HG02642 (cell line): ENCODE data around the gene CD247.

ENCODE experiments used
- ATAC-seq: cut with Tn5 transposase; IDR thresholded peaks from one replicate; pipeline ENCODE4 v1.9.1; 2021; ENCODE audit warnings: mild to moderate bottlenecking; ENCODE audit not compliant: unreplicated experiment, poor library complexity

The CD247 gene

DNA sequence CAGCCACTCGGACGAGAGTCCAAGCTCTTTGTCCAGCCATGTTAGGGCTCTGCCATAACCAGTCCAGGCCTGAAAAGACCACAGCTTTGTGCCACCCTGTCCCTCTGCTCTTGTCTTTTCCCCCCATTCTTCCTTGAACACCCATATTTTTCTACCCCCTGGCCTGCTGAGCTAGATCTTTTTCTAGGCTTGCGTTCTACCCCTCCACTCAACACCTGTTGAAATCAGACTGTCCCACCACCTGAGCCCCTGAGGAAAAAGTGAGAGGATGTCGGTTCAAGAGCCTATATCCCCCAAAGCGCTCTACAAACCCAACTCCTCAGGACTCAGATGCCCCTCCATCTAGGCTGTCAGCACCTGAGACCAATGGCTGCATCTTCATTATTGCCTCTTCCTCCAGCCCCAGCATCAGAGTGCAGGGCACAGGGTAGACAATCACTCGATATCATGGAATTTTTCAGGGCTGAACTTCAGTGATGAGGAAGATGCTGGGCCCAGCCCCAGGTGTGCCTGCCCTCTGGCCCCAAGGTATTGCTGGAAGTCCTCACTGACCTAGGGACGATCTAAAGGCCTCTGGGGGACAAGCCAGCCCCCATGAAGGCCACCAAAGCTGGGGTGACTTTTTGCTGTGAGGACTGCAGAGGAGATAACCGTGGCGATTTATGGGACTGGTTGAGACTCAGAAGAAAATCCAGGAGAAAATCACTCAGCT is 75.3 kb downstream of the CD247 start:
- ATAC-seq: no peak

DNA sequence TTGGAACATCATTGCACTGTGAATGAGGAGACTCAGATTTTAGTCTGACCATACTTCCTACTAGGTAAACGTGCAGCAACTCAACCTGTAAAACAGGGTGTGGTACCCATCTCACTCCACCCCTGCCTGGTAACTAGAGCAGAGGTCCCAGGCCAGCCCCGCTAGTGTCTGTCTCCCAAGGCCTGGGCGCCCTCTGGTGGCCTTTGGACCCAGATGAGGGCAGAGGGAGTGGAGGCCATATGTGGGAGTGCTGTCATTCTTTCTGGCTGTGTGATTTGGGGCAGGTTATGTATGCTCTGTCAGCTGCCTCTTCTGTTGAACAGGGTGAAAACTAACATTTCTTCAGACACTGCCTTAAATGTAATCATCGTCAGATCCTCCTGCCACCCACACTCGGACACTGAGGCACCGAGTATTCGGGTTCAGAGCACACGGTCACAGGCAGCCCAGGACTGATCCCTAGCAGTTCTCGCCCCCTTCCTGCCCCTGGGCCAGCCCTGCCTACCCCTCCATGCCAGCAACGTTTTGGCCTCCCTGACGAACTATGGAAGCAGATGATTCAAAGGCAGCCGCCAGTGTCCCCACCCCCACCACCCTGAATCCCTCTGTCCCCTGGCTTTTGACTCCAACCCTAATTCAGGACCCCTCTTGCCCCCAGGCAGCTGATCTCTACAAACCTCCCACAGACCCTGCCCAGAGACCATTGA is 76.0 kb downstream of the CD247 start:
- peak; percentile 85 for ATAC-seq

DNA sequence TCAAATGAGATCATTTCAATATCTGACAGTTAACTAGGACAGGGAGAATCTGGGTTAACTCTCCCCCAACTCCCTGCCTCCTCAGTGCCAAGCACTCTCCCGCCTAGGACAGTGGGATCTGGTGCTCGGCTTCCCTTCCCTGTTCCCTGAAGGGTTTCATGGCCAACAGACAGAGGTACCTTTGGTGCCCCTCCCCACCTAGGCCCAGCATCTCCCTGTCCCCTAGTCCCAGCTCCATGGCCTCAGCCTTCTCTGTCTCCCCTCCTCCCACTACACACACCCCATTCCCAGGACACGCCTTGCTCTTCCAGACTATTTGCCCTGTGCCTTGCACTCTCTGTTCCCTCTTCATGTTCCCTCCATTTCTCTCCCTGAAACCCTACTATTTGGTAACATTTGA is 77.1 kb downstream of the CD247 start:
- ATAC-seq: no peak

DNA sequence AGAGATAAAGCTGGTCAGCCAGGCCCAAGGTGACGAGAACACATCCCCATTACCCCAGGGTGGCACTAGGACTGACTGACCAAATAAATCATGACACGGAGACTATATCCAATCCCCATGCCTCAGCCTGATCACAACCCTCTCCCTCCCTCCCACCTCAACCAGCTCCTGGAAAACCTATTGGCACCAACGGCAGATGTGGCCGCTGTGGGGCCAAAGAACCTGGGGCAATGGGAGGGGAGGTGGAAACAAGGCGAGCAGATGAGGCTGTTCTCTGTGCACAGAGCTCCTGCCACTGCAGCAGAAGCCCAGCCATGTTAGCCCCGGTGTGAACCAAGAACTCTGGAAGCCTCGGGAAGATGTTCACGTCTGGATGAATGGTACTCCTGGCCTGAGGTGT is 77.6 kb downstream of the CD247 start:
- no peak for ATAC-seq

DNA sequence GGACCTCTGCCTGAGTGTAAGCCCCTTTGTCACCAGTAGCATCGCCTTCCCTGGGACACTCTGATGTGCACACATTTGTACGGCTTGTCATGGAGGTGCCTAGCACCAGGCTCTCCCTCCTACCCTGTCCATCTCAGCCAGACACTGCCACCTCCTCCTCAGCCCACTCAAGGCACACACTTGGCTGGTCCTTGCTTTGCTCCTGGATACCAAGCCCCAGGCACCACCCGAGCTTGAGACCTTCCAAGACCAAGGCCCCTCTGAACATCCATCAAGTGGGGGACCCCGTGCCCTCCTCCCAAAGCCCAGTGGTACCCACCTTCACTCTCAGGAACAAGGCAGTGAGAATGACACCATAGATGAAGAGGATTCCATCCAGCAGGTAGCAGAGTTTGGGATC is 78.0 kb downstream of the CD247 start:
- ATAC-seq: no peak

DNA sequence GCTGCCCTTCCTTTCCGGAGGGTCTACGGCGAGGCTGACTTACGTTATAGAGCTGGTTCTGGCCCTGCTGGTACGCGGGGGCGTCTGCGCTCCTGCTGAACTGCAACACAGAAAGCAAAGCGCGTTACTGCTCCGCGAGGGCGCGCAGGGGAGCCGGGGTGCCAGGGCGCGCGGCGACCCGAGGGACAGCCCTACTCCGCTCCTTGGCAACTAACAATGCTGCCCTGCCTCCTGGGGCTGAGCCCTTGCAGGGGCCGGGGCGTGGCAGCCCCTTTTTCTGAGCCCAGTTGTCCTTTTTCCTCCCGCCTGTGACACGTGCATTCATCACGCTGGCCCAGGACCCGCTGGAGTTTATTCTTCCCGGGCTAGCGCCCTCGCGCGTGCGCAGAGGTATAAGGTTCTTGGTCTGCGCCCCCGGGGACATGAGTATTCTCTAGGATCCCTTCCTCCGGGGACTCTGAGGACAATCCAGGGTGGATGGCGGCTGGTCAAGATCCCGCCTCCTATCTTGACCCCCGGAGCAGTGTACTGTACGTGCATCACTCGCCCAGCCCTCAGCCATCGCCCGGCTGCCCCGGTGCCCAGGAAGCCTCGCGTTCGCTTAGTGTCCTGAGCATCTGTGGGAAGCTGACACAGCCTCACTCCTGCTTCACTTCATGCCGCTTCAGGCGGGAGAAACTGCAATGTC is 78.9 kb downstream of the CD247 start:
- ATAC-seq: peak; percentile 45

DNA sequence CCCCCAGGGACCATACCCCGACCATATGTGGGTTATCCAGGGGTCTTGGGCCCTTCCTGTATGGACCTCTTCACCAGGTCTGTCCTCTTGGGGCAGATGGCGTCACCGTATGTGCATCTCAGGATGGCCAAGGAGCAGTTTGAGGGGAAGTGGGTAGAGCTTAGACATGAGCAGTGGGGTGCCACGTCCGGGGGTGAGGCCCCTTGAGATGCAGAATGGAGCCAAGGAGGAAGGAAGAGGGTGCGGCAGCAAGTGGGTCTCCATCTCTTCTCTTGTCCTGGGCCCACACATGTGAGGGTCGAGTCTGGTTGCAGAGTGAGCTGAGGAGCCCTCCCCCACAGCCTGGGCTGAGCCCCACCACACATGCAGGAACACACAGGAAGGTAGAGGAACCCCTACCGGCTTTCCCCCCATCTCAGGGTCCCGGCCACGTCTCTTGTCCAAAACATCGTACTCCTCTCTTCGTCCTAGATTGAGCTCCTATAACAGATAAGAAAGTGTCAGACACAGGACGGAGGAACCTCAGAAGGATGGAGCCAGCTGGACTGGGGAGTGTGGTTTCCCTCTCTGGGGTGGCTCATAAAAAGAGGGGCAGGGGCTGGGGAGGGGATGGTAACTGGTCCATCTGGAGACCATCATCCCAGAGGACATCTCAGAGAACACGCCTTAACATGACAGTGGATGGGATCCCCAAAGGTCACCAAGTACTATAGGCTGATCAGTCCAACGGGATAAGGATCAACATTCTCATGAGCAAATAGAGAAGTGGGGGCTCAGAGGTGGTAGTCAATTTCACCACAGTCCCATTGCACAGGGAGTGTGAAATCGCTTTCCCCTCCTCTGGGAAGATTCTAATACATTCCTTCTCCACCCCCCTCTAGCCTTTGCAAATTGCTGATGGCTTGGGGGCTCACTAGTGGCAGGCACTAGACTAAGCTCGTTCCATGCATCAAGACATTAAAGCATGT is 79.9 kb downstream of the CD247 start:
- no peak for ATAC-seq

DNA sequence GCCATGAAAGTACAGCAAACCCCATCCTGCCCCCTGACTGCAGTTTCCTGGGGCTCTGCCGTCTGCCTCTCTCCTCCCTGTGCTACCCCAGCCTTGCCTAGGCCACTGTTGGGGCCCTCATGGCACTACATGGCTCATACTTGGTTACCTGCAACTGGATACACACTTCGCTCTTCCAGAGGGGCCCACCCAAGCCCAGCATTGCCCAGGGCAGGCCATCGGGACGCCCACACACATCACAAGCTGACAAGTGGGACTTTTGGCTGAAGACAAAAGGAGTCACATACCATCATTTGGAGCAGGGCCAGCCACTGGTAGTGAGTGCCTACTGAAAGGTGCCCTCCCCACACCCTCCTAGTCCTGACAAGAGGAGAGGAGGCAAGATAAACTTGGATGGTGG is 82.8 kb downstream of the CD247 start:
- ATAC-seq: no peak

DNA sequence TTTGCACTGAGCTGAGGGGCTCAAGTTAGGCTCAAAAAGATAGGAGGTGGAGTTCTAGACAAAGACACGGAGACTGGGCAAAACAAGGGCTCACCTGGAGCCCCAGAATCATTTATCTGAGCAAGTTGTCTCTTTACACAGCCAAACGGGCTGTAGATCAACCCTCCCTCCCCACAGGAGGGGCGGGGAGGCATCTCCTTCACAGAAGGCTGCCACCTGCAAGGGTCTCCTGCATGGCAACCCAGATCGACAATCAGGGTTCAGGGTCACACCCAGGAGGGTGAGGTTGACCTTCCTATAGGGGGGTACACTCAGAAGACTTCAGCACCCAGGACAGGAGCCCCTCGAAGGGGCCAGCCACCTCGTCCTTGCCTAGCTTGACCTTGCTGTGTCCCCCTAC is 84.0 kb downstream of the CD247 start:
- no peak for ATAC-seq

DNA sequence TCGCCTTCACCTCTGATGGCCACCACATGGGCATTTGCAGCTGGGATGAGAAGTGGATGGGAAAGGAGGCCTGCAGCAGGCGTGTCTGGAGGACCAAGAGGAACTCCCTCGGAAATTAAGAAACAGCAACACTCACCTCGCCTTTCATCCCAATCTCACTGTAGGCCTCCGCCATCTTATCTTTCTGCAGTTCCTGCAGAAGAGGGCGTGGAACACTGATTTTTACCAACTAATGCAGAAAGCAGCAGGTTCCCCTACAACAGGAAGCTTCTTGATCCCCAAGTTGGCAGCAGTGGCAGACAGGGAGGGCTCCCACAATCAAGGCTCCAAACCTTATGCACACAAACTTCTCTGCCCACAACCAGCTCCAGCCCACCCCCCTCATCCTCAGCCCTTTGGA is 84.4 kb downstream of the CD247 start:
- ATAC-seq: no peak

DNA sequence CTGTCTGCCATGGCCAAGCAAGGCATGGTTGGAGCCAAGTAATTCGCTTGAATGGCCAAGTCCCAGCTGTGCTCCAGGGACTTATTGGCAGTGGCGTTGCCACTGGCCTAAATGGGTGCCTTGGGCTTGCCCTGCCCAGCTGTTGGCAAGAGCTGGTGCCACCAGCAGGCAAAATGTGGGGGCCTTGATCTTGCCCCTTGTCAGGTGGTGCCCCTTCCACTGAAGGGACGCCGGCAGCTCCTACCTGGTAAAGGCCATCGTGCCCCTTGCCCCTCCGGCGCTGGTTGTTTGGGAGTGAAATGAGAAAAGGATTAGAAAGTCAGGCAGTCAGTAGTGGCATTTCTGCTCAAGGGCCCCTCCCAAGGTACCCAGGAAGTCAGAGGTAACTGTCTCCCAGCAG is 85.5 kb downstream of the CD247 start:
- ATAC-seq: no peak

DNA sequence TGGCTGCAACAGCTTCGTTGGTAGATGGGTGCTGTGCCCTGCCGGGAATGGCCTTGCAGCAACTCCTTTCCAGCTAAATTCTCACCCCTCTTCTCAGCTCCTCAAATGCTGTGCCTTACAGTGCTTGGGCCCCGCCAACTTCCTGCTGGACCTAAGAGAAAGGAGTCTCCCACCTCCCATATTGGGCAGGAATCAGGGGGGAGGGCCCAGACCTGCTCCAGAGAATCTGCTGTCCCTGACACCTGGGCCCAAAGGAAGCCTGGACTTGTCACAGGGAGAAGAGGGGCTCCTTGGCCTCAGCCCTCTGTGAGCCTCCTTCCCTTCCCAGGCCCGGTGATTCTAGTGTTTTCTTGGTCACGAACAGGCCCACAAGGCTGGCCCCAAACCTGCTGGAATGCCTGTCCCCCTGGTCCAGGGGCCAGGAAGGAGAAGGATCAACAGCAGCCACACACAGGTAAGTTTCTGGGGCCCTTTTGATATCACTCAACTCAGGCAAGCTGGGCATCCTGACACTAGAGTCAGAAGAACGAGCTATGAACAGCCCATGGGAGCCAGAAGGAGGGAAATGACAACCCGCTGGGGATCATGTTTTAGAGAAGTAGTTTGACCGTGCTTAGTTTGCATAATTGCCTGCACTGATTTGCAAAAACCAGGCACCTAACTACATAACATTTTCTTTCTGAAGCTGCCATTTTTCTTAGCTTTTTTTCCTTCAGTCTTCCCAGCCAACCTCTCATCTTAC is 86.2 kb downstream of the CD247 start:
- no peak for ATAC-seq

DNA sequence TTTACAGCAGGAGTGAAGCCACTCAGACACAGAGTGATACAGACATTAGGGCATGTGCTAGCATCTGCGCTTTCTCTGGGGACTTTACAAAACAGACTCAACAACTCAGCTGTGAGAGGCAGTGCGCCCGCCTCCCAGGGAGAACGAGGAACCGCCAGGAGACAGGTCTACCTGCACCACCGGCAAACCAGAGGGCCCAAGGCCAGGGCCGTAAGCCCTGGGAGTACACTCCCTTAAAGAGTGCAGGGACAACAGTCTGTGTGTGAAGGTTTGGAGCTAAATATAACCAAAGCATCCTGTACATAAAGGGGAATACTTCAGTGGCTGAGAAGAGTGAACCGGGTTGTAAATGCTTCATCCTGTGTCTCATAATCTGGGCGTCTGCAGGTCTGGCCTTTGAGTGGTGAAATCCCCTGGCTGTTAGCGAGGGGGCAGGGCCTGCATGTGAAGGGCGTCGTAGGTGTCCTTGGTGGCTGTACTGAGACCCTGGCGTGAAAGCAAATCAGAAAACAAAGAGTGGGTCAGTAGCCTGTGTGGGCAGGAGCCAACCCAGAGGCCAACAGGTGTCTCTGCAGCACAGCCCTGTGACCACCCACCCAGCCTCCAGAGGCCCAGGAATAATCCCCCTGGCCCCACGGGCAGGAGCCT is 86.9 kb downstream of the CD247 start:
- no peak for ATAC-seq

DNA sequence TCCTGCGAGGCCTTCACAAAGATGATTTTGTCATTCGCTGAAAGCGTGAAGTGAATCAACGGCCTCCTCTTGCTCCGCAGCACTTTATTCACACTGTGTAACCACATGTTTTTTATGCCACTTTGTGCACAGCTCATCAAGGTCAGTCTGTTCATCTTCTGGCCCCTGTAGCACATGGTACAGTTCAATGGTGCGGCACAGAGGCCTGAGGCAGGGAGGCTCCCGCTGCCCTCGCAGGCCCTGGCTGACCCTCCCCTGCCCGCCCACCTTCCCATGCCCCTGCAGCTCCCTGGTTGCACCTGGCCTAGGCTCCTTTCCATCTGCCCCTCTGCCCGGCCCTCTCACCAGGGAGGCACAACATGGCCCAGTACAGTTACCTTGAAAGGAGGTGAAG is 87.5 kb downstream of the CD247 start:
- no peak for ATAC-seq

DNA sequence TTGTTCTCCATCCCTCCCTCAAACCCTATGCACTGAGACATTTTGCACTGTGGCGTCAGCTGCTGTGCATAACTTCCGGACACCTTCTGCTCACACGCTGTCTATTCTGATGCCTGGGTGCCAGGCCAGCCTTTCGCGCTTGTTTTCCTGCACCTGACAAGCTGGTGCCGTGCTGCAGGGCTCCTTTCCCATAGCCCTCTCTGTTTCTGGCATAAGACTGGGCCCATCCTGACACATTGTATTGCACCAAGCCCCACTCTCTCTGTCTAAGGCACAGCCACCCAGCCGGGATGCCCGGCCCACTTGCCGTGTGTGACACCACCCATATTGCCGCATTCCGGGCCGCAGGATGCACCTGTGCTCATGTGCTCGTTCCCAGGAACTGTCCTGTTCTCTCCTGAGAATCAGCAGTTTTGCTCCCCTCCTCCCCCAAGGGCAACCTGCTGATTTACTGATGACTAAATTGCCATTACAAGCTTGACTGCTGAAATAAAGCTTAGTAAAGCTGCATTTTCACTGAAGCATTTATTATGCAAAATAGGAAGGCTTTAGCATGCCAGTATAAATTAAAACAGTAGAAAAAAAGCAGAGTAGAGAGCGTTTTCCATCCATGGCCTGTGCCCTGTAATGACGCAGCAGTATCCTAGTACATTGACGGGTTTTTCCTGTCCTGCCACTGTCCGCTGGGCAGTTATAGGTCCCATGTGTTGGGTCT is 88.0 kb downstream of the CD247 start:
- ATAC-seq: no peak

DNA sequence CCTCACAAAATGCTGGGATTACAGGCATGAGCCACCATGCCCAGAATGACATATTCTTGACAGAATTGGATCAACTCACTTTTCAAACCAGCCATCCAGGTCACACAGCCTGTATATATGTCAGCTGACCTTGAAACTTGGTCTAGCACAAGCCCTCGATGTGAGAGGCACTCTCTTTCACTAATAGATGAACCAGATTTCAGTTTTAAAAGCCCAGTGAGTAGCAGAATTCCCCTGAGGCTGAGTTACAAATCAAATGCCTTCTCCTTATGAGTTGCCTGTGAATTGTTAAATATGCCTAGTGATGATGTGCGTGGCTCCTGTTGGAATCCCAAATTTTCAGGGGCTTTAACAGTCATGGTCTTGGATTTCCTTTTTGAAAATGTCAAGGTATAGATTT is 88.7 kb downstream of the CD247 start:
- no peak for ATAC-seq

DNA sequence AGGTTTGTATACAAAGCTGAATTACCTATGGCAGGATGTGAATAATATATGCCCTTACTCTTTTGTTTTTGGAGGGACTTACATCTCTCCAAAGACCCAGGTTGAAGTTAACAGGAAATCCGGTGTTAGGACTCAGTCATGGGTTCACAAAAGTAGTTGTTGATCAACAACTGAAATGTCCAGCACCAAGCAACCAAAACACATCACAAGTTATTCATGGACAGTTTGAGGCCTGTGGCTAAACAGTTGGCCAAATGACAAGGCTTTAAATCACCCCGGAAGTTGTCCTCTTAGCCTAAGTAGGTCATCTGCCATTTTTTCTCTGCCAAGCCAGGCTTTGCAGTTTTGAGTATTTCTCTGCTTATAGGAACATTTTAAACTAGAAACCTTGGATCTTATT is 89.9 kb downstream of the CD247 start:
- ATAC-seq: no peak

DNA sequence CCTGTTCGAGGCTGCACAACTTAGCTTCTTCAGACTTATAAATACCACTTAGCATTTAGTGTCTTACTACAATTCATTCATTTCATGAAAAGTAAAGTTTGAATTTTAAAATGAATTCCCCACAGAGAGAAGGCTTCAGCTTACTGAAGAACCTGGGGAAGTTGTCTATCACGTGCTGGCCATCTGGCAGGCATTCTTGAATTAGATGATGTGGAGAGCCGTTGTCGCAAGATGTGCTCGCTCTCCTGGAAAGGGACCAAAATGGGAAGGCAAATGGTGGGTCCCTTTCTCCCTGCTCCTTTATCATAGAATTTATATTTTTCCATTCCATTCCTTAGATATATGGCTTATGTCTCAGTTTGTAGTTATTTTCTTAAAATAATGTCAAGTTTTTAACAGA is 90.5 kb downstream of the CD247 start:
- no peak for ATAC-seq

DNA sequence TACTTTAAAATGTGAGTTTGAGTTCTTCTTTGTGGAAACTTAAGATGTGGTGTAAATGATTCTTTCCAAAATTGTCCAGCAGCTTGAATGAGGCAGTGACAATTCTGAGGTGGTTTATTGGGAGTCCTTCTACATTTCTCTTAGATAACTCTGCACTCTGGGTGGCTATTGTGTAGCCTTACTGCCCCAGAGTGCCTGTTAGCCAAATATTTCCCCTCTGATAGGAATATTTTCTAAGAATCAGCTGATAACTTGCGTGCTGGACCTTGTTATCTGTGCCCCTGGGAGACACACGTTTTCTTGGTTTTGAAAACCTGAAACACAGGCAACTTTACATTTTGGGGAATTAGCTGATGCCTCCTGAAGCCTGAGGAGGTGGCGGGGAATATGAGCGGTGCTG is 91.6 kb downstream of the CD247 start:
- ATAC-seq: no peak
